CD4-positive, alpha-beta T cell treated with Interleukin-1 beta for 1 hour (primary cell): ENCODE data around the gene XRCC4.
"Not testable (repeated sequence)": the region's sequence is repeated elsewhere in the genome, so short reads cannot be mapped to it uniquely, and the experiment has no call there.

Experiments
- DNase-seq, 2 donors: peaks; one replicate each; pipeline ENCODE4 v3.0.0-alpha.2; 2020 to 2022

XRCC4 gene

DNA sequence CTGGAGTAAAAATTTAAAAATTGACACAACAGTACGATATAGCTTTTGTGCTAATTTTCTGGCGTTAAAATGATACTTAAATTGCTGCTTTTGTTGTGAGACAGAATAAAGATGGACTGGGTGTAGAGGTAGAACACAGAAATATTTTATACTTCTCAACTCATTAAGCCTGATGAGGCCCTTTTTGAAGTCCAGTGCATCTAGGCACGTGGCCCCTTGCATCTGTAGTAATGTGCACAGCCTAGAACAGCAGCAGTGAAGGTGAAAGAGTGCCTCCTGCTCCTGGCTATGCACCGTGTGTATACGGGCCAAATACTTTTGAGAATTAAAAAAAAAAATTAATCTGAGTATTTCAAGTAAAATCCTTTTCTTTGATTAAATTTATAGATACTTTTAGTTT is 115.6 kb downstream of the XRCC4 start:
- no peak for DNase-seq

DNA sequence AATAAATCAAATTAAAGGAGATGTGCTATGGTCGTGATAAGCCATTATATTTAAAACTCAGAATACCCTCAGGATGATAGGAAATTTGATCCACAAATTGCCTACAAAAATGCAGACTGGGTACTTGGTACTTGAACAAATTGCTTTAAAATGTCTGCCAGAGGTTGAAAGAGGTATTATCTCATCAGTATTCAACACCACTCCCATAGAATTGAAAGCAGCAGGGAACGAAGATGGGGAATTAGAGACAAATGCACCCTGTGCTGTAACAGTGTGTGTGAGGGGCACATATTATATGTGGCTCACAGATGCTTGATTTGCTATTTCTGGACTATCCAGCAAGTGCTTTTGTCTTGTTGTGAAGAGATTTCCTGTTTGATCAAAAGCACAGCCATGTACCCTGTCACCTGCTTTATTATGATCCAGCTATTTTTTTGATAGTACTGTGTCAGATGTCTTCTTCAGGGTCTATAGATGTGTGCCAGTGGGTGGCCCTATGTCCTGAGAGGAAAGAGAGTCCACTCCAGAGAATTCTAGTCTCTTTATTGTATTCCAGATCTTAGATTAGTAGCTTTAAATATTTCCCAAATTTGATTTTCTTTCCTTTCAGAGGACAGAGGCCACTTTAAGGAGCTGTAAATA is 120.1 kb downstream of the XRCC4 start:
- DNase-seq, result no peak

DNA sequence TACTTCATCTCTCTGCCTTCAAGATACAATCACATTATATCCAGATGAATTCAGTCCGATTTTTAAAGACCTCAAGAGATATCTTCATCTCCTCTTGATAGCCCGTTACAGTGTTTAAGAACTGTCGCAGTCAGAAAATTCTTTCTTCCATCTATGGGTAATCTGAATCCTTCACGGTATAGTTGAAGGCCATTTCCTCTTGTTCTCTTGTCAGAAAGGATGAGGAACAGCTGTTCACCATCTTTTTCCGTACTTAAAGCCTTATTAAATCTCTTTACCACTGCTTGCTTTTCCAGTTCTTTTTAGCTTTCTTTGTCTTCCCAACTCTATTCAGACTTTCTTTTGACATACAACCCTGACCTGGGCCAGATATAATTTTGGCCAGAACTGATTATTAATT is 121.8 kb downstream of the XRCC4 start:
- DNase-seq, result no peak

DNA sequence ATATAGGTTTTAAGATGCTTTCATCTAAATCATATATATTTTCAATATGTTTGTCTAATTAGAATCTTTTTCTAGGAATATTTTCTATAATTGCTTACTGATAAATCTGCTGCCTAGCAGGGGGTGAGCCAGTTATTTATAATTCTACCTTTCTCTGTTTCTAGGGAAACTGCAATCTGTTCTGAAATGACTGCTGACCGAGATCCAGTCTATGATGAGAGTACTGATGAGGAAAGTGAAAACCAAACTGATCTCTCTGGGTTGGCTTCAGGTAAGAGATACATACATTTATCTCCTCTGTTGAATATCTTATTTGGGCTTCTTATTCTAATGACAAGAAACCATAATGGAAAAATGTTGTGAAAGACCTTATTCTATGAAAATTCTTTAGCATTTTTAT is 127.3 kb downstream of the XRCC4 start:
- no peak for DNase-seq

DNA sequence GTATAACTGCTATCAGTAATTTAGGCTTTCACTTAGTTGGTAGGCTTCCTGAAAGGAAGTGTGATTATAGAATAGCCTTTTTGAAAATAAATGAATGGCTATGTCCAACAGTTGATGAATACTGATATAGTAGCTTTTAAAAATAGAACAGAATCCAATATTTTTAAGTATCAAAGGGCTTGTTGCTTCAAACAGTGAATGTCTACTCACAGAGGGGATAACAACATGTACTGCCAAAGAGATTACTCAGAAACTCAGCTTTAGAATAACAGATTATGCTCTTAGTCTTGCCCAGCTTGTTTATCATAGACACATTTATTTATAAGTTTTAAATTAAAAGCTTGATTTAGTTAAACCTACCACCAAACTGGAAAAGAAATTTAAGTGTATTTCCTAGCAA is 132.6 kb downstream of the XRCC4 start:
- DNase-seq, result no peak

DNA sequence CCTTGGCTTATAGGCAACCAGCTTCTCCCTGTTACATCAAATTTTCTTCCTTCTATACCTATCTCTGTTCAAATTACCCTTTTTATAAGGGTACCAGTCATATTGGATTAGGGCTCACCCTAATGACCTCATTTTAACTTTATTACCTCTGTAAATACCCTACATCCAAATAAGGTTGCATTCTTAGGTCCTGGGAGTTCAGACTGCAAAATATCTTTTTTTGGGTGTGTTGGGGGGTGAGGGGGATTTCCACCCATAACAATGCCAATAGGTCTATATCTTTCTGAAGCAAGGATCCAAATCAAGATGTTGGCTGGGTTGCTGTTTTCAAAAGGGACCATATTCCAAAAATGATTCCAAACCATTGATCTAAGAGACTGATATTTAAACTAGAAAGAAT is 141.7 kb downstream of the XRCC4 start:
- no peak for DNase-seq

DNA sequence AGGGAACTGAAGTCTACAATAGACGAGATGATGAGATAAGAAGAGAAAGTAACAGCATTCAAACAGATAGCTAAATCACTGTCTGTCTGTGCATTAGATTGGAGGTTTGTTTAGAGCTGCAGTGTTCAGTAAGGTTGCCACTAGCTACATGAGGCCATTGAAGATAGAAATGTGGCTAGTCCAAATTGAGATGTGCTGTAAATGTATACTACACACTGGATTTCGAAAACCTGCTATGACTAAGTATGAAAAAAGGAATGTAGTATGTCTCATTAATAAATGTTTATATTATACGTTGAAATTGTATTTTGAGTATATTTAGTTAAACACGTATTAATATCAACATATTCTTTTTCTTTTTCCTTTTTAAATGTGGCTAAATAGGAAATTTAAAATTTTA is 142.1 kb downstream of the XRCC4 start:
- no peak for DNase-seq

DNA sequence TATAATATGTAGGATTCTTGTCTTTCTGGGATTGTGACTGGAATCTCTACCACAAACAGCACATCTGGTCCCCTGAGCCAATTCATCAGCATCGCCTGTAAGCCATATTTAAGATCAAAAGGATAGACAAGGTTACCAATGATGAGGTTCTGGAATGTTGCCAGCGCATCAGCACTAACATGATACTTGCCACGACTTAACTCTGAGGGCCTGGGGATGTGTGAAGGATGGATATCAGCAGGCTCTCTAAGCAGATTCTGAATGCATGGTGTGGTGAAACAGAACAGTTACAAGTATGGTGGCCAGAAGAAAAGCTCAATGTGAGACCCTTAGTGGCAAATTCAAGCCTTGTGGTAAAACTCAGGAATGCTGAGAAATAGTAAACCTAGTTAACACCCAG is 143.0 kb downstream of the XRCC4 start:
- no peak for DNase-seq

DNA sequence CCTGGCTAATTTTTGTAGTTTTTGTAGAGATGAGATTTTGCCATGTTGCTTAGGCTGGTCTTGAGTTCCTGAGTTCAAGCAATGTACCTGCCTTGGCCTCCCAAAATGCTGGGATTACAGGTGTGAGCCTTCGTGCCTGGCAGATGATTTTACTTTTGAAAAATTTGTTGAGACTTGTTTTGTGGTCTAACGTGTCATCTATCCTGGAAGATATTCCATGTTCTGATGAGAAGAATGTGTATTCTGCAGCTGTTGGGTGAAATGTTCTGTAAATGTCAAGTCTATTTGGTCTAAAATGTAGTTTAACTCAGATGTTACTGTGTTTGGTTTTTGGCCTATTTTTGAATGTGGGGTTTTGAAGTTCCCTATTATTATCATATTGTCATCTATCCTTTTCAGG is 145.6 kb downstream of the XRCC4 start:
- no peak for DNase-seq

DNA sequence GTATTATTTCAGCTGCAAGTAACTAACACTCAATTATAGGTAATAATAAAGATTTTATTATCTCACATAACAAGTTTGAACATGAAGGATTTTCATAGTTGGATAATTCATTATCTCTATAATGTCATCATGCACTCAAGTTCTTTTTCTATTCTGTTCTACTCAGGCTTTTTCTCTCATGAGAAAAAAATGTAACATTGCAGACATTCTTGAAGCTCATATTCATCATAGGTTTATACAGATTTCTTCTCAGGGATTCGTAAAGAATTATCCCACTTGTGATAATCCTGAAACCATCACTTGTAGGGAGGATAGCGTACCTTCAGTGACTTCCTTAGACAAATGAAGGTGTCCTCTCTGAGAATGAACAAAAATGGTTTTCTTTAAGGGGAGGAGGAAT is 150.3 kb downstream of the XRCC4 start:
- no peak for DNase-seq

DNA sequence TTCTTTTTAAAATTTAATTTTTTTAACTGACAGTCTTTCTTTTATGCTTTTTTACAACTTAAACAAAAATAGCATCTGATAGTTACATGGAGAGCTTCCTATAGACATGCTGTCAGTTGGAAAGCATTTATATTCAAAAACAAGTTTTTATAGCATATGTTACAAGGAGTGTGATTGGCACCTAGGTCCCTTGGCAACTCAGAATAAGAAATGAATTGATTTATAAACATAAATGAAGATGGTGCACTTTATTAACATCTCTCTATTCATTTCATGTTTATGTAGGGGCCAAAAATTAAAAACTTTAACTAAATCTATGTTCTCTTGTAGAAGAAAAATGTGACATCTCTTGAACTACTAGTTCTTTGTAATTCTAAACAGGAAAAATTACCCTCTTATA is 153.2 kb downstream of the XRCC4 start:
- DNase-seq, result no peak

DNA sequence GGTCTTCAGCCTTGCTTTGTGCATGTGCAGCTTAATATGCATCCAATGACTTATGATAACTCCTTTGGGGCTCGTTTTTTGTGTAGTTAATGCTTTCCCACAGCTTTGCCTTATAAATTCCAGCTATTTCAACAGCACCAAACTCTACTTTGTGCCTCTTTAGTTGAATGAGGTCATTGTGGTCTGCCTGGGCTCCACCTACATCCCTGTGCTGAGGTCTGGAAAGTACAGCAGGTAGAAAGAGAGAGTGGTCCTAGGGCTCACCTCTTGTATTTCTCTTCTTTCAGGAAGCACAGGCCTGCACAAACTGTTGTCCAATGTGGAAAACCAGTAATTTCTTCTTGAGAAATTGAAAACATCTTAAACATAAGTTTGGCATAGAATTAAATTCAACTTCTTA is 167.2 kb downstream of the XRCC4 start:
- DNase-seq, result no peak

DNA sequence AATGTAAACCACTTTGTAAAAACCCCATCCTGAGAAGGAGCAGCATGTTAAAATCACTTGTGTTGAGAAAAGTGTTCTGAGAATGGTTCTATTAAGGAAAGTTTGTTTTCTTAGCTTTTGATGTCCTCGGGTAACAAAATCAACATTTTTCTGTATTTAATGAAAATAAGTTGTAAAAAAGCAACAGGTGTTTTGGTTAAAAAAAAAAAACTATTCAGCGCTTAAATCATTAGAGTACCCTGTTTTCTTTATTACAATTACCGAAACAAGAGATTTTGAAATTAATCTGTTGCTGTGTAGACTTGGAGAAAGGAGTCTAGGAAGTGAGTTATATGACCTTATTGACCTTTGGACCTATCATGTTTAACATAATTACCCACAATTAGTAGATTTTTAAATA is 167.7 kb downstream of the XRCC4 start:
- DNase-seq, result no peak

DNA sequence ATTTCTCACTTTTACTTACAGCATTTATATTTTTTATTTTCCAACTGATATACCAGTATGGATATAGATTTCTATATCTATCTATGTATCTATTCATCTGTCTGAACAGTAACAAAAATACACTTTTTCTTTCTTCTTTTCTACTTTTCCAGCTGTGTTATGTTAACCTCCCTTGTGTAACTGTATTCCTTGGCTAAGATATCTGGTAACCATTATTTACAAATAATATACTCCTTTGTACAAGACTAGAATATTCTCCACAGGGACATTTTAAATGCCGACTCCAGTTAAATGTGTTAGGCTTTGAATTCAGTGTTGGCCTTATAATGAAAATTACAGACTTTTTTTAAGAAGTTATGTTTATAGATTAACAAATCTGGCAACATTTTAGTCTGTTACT is 168.7 kb downstream of the XRCC4 start:
- DNase-seq, result no peak

DNA sequence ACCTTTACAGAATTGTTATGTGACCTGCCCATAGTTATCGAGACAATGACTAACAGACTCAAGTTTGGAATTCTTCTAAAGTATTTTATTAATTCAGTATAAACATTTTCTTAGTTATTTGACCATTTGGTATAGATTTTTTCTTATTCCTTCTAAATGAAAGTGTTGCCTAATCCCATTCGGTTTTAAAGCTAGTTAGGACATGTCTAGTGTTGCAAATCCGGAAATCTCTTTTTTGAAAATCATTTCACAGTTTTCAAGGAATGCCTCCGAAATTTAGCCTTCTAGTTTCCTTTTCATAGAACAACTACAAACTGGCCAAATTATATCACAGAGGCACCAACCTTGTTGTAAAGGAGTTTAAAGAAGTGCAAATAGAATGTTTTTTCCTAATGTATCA is 171.8 kb downstream of the XRCC4 start:
- DNase-seq, result no peak

DNA sequence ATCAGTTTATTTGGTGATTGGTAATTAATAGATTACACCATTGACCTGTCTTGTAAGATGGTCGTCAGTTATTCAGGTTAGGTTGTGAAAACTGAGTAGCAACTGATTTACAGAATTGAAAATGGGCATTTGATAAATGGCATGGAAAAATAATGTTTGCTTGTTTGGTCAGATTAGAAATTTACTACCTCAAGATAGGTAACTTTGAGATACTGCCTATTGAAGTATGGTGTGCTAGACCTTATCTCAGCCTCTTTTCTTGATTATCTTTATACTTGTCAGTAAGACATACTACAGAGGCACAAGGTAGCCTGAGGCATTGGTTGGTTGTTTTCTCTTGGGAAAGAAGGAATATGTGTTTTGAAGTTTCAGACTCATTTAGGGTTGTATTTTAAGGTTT is 174.5 kb downstream of the XRCC4 start:
- DNase-seq, result no peak

DNA sequence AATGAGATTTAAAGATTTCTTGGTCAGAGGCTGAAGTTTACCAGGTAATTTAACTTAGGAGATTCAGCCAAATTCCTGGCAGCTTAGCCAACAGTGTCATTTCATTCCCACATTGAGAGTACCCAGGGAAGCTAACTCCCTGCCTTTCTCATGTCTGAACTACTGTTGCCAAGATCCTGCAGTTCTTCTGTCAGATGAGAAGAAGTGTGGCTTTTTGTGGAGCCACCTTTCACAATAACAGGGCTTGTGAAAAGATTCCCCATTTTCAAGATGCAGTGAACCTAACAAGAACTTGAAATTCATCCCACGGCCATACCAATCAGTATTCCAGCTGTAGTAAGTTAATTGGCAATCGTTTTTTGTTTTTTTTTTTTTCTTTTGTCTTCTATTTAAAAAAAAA is 176.4 kb downstream of the XRCC4 start:
- DNase-seq, result no peak

DNA sequence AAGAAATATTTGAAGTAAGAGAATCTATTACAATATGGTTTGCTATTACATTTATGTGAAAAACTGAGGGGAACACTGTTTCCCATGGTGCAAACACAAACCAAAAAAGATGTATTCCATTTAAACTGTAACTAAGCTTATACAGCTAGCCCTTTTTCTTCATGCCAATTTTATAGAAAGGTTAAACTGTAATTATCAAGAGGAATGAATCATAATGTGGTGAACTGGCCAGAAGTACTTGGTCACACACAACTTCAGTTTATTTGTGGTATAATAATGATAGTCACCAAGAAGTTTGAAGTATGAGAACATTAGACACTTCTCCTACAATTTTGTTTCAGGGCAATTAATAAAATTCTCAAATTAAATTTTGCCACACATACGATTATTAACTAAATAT is 177.9 kb downstream of the XRCC4 start:
- DNase-seq, result no peak

DNA sequence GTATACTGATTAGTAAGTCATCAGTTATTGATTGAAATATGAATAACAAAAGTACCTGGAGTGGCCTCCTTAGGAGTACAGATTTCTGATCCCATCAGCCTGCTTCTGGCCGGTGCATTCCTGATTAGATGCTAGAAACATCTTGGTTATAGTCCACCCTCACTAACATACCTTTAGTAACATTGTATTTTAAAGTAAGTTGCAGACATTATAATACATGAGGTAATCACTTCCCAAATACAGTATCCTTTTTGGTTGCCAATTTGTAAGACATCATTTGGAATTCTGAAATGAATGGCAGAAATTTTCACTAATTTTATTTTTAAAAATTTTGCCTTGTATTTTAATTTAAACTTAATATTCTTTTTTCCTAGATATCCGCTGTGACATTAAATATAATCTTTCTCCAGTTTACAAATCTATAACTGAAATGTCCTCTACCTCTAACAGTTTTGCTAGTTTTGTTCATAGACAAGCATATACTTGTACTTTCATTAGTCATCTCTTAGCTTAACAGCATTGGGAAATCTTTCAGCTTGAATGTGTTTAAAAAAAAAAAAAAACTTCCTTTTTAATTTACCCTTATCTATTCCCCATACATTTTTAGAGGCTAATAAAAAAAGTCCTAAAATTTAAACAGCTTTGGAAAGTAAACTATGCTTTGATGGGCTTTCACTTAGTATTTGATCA is 178.9 kb downstream of the XRCC4 start:
- DNase-seq, result no peak

DNA sequence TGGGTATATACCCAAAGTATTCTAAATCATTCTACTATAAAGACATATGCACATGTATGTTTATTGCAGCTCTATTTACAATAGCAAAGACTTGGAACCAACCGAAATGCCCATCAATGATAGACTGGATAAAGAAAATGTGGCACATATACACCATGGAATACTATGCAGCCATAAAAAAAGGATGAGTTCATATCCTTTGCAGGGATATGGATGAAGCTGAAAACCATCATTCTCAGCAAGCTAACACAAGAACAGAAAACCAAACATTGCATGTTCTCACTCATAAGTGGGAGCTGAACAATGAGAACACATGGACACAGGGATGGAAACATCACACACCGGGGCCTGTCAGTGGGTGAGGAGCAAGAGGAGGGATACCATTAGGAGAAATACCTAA is 180.3 kb downstream of the XRCC4 start:
- not testable (repeated sequence) for DNase-seq

DNA sequence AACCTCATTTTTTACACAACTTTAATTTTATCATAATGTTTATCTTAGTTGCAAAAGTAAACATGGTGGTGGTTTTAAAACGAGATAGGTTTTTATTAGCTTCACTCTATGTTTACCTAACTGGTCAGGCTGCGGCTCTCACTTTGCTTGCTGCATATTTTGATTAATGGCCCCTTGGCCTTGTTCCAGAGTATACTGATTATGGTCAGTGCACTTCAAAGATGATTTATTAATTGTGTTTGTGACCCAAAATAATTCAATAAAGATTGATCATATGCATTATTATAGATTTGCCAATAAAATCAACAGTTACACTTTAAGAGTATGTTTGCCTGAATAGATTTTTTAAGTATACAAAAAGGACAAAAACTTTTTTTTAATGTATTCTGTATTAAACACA is 188.0 kb downstream of the XRCC4 start:
- DNase-seq, result no peak

DNA sequence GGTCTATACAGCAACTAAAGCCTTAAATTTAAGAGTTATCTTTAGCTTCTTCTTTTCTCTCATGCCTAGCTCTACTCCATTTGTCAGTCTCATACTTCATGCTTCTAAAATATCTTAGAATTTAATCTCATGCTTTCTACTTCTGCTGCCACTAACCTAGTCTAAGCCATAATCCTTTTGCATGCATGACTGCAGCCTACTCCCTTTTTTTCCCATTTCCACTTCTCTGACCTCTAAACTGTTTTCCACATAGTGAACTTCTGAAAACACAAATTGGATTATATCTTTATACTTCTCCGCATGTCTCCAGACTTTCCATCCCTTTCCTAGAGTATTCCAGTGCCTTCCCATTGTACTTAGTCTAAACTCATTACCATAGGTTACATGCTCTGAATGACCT is 193.0 kb downstream of the XRCC4 start:
- DNase-seq, result no peak

DNA sequence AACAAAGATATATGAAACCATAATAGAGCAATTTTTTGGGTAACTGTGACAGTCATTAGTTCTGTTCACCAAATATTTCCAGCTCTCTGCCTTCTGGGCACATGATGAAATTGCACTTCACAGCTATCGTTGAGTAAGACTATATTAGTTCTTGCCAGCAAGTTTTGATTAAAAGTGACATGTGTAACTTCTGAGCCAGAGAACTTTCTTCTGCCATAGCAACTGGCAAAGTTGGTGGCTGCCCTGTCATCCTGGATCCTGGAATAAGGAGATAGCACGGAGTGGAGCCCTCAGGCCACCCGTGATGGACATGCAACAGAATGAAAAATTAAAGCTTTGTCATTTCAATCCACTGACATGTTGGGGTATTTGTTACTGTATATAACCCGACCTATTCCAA is 199.8 kb downstream of the XRCC4 start:
- no peak for DNase-seq

DNA sequence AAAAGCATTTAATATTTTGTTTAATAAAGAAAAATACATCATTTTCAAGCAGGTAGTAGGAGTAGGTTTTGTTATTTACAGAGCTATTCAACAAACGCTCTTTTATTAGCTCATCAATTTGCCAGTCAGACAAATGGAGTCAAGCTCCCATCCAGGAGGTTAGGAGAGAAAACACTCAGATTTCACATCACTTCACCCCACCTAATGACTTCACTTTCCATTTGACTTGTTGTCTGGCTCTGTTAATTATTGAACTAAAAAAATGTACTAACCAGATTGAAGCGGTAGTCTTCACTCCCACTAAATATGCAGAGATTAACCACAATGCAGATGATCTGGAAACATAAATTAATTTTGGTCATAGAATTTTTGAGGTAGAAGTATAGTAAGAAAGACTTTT is 200.6 kb downstream of the XRCC4 start:
- no peak for DNase-seq

DNA sequence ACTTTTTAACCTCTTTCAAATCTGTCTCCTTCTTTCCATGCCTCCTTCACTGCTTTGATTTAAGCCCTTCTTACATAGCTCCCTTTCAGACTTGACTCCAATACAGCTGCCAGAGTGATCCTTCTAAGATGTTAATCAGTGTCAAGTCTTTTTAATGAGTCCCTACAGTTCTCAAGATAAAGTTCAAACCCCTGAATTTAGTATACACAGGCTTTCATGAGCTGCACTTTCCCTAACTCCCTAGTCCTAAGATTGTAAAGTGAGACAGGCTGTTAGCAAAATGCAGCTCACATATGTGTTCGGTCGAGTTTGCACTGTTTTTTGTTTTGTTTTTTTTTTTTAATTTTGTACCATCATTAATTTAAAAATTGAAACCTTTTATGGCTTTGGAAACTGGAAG is 203.8 kb downstream of the XRCC4 start:
- no peak for DNase-seq
